Endothelial cell (in vitro differentiated cells): ENCODE results near the gene TTC39B. TPM values are rescaled to one million over a fixed set of nuclear protein-coding genes. Genes with fewer than 3 reads are reported as not detected.
"Not testable (repeated sequence)": the region's sequence is repeated elsewhere in the genome, so short reads cannot be mapped to it uniquely, and the experiment has no call there.

Experiments used
- DNase-seq: peaks from one replicate; pipeline ENCODE4 v3.0.0; 2021; ENCODE audit warnings: low spot score
- H3K27ac Mint-ChIP-seq: one replicate; pipeline ENCODE4 v1.8.0; 2021; ENCODE audit warnings: mixed read lengths, inconsistent platforms; ENCODE audit not compliant: unreplicated experiment
- H3K27me3 Mint-ChIP-seq: one replicate; pipeline ENCODE4 v1.8.0; 2021; ENCODE audit warnings: mild to moderate bottlenecking, moderate library complexity, mixed read lengths, inconsistent platforms; ENCODE audit not compliant: unreplicated experiment
- H3K36me3 Mint-ChIP-seq: one replicate; pipeline ENCODE4 v1.8.0; 2021; ENCODE audit warnings: mild to moderate bottlenecking, low read depth, mixed read lengths, inconsistent platforms; ENCODE audit not compliant: unreplicated experiment
- H3K4me1 Mint-ChIP-seq: one replicate; pipeline ENCODE4 v1.8.0; 2021; ENCODE audit warnings: mild to moderate bottlenecking, mixed read lengths, inconsistent platforms; ENCODE audit not compliant: unreplicated experiment
- H3K4me3 Mint-ChIP-seq: one replicate; pipeline ENCODE4 v1.8.0; 2021; ENCODE audit warnings: mild to moderate bottlenecking, mixed read lengths, inconsistent platforms; ENCODE audit not compliant: unreplicated experiment
- H3K9me3 Mint-ChIP-seq: one replicate; pipeline ENCODE4 v1.8.0; 2021; ENCODE audit warnings: mixed read lengths, inconsistent platforms; ENCODE audit not compliant: unreplicated experiment
- total RNA-seq: library from RNA; stranded (reverse); fragmentation: NEBNext Ultra II Directional; extraction: Animal tissue kit (Norgen Biotek cat#: 25700); gene quantifications from one replicate; pipeline ENCODE4 v1.2.1, GENCODE V29; 2021; ENCODE audit not compliant: unreplicated experiment
- TF ChIP-seq, protein P1 (sequence below): fragments of 200-600 bp; sonication (generic); IDR thresholded peaks from one replicate; pipeline ENCODE4 v1.5.0; 2021; ENCODE audit warnings: antibody characterized with exemption; ENCODE audit not compliant: unreplicated experiment

The TTC39B gene
- total RNA-seq, 1 donor from 2014 or later, result 10.3 TPM

DNA sequence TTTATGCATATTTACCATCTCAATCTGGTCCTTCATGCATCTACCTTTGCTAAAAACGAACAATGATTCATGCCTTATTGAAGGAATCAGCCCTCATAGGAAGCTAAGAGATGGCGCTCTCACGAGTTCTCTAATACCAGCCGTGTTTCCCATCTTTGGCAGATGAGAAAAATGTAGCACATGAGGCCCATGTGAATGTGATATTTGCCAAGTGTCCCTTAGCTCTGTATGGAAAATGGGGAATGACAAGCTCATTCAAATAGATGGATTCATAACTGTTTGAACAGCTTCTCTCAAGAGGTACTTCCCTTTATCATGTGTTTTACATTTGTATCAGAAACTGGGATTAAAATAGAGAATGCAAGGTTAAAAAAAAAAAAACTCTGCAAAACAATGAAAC is 66.1 kb downstream of the TTC39B start:
- Mint-ChIP-seq H3K27ac (no peak overlapping the region), H3K36me3 (no peaks in the 10 kb centered on the region), H3K4me3 (no peak overlapping the region), H3K4me1 (no peaks in the 10 kb centered on the region), H3K27me3 (no peaks in the 10 kb centered on the region), H3K9me3 (no peaks in the 10 kb centered on the region)
- TF ChIP-seq, protein P1, sequence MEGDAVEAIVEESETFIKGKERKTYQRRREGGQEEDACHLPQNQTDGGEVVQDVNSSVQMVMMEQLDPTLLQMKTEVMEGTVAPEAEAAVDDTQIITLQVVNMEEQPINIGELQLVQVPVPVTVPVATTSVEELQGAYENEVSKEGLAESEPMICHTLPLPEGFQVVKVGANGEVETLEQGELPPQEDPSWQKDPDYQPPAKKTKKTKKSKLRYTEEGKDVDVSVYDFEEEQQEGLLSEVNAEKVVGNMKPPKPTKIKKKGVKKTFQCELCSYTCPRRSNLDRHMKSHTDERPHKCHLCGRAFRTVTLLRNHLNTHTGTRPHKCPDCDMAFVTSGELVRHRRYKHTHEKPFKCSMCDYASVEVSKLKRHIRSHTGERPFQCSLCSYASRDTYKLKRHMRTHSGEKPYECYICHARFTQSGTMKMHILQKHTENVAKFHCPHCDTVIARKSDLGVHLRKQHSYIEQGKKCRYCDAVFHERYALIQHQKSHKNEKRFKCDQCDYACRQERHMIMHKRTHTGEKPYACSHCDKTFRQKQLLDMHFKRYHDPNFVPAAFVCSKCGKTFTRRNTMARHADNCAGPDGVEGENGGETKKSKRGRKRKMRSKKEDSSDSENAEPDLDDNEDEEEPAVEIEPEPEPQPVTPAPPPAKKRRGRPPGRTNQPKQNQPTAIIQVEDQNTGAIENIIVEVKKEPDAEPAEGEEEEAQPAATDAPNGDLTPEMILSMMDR, result no peak
- no peak for DNase-seq

DNA sequence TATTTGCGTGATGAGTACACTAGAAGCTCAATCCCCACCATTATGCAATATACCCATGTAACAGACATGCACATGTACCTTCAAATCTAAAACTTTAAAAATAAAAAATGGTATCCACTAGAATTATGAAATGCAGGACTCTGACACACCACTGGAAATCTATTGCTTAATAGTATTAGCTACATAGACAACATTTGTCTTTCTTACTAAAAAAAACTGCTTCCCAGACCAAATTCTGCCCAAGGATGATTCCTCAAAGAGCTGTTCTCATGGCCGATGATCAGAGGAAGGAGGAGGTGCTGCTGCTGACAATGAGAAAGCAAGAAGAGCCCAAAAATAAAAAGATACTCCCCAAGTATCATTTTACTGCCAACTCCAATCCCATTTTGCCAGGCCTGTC is 67.2 kb downstream of the TTC39B start:
- Mint-ChIP-seq H3K4me1 (no peaks in the 10 kb centered on the region), H3K36me3 (no peaks in the 10 kb centered on the region), H3K27ac (no peak overlapping the region), H3K27me3 (no peaks in the 10 kb centered on the region), H3K9me3 (no peaks in the 10 kb centered on the region), H3K4me3 (no peak overlapping the region)
- no peak for DNase-seq
- TF ChIP-seq, protein P1, result no peak

- Mint-ChIP-seq H3K36me3 (no peaks in the 10 kb centered on the region), H3K4me1 (no peaks in the 10 kb centered on the region)
- DNase-seq, result no peak
Observed at GRCh38 chr9:15238646-15239045, 68.4 kb downstream of the TTC39B start.

GRCh38 chr9:15235658-15236057 is 71.4 kb downstream of the TTC39B start:
- TF ChIP-seq, protein P1, result no peak
- no peak for DNase-seq
- Mint-ChIP-seq H3K4me1 (no peaks in the 10 kb centered on the region), H3K27me3 (no peaks in the 10 kb centered on the region), H3K27ac (no peak overlapping the region), H3K4me3 (no peak overlapping the region), H3K36me3 (peaks cover 7% of the 10 kb centered on the region), H3K9me3 (no peaks in the 10 kb centered on the region)

More at GRCh38 chr9:15238646-15239045, 68.4 kb downstream of the TTC39B start:
- Mint-ChIP-seq H3K4me3 (no peak overlapping the region), H3K9me3 (no peaks in the 10 kb centered on the region), H3K27me3 (no peaks in the 10 kb centered on the region), H3K27ac (no peak overlapping the region)
- TF ChIP-seq, protein P1, result no peak

DNA sequence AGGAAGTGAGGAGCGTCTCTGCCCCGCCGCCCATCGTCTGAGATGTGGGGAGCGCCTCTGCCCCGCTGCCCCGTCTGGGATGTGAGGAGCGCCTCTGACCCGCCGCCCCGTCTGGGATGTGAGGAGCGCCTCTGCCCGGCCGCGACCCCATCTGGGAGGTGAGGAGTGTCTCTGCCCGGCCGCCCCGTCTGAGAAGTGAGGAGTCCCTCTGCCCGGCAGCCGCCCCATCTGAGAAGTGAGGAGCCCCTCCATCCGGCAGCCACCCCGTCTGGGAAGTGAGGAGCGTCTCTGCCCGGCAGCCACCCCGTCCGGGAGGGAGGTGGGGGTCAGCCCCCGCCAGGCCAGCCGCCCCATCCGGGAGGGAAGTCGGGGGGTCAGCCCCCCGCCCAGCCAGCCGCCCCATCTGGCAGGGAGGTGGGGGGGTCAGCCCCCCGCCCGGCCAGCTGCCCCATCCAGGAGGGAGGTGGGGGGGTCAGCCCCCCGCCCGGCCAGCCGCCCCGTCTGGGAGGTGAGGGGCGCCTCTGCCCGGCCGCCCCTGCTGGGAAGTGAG is 73.0 kb downstream of the TTC39B start:
- not testable (repeated sequence) for H3K9me3 Mint-ChIP-seq, H3K4me1 Mint-ChIP-seq, DNase-seq, H3K4me3 Mint-ChIP-seq, H3K27ac Mint-ChIP-seq, H3K27me3 Mint-ChIP-seq, H3K36me3 Mint-ChIP-seq

DNA sequence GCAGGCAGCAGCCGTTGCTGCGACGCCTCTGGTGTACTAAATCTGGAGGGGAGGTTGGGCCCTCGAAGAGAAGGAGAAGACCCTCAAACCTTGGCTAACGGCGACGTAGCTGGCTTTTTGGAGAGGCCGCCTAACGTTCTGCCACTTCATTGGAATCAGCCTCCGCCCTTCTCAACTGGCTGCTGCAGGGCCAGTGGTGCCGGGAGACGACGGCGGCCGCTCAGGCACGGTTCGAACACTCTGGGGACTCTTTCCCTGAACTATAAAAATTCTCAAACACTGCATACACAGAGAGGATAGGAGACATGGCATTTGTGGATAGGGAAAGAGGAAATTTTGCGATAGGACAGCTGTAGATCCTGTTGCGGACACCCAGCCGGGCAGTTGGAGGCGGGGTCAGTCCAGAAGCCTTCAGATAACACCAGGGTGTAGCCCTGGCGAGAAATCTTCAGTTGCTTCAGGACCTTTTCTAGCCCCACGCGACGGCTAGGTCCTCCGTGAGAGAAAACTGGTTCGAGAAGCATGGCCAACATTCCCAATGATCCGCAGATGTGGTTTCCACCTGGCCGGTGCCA is 74.2 kb downstream of the TTC39B start:
- DNase-seq, H3K27ac Mint-ChIP-seq, H3K36me3 Mint-ChIP-seq, H3K4me3 Mint-ChIP-seq, H3K4me1 Mint-ChIP-seq, H3K9me3 Mint-ChIP-seq, H3K27me3 Mint-ChIP-seq: not testable (repeated sequence)
